ENCODE data around the gene SLC6A11. TPM values are rescaled to one million over a fixed set of nuclear protein-coding genes. Genes with fewer than 3 reads are reported as not detected.

Gene SLC6A11
- total and polyA plus RNA-seq, 2 donors (not counting 1 experiment from before 2014, with no cell fraction given): not detected

- no peaks in the 10 kb centered on the region for H4K20me1 ChIP-seq (ENCODE audit: control insufficient read depth, insufficient read depth, low read length, poor library complexity, severe bottlenecking)
- Mint-ChIP-seq H3K4me3 (no peak overlapping the region), H3K4me1 (peaks cover 10% of the 10 kb centered on the region), H3K27ac (no peak overlapping the region), H3K27me3 (peaks cover 37% of the 10 kb centered on the region), H3K9me3 (ENCODE audit: insufficient read depth) (no peaks in the 10 kb centered on the region)
- H3K4me3 ChIP-seq (ENCODE audit: control extremely low read depth in 1 of 5, extremely low read depth in 1 of 5, insufficient read depth in 1 of 5, low read depth in 2 of 5, low read length in 4 of 5): no peak overlapping the region
- H3K9me3 ChIP-seq (ENCODE audit: control extremely low read depth in 1 of 3, control insufficient read depth in 2 of 3, insufficient read depth in 1 of 3, low read length in 2 of 3): peaks cover 0 to 3% (median 0%) of the 10 kb centered on the region in 3 donors
- H3K36me3 ChIP-seq (replicated peaks in 1 of 2; ENCODE audit: control extremely low read depth in 1 of 2, control insufficient read depth in 1 of 2, extremely low read depth in 1 of 2, insufficient read depth in 2 of 2, low read length in 1 of 2): no peaks in the 10 kb centered on the region
- no peaks in the 10 kb centered on the region for H3K79me2 ChIP-seq (ENCODE audit: control insufficient read depth, insufficient read depth, low read length)
- intact Hi-C loops (cut with micrococcal nuclease): no loop called here
- no peak for ATAC-seq (ENCODE audit: low read depth)
- no peak overlapping the region for H3K27ac ChIP-seq (ENCODE audit: low read length in 2 of 2)
- CTCF ChIA-PET: no interaction called here
- no peak overlapping the region for H3K9ac ChIP-seq (ENCODE audit: low read length)
- POLR2A ChIA-PET: no interaction called here
- DNase-seq: no peak
- no peak overlapping the region for H2AFZ ChIP-seq (ENCODE audit: insufficient read depth, low read depth, low read length, poor library complexity, severe bottlenecking)
- WGBS (ENCODE audit: insufficient coverage): 90% methylated on average over 7 of the region's 9 CpGs
- H3K4me1 ChIP-seq (ENCODE audit: control insufficient read depth in 2 of 2, insufficient read depth in 2 of 2, low read length in 2 of 2): peaks cover 0 to 4% of the 10 kb centered on the region in 2 donors
- no peak overlapping the region for H3K4me2 ChIP-seq (replicated peaks; ENCODE audit: low read depth, low read length, poor library complexity, severe bottlenecking)
- peaks cover 0 to 32% (median 15%) of the 10 kb centered on the region in 4 experiments for H3K27me3 ChIP-seq (replicated peaks in 1 of 4; ENCODE audit: control extremely low read depth in 1 of 4, control insufficient read depth in 3 of 4, insufficient read depth in 4 of 4, low read length in 3 of 4)
- TF ChIP-seq EZH2 (IDR thresholded peaks at IDR 0.05; ENCODE audit: borderline replicate concordance, insufficient read depth, low read depth, low read length, poor library complexity, severe bottlenecking): no peak
- TF ChIP-seq CTCF (IDR thresholded peaks at IDR 0.05): no peak
These were observed 172.1 kb downstream of the SLC6A11 start for GRCh38 chr3:10988001-10988665.

GRCh38 chr3:10988991-10989484 is 173.0 kb downstream of the SLC6A11 start:
- Mint-ChIP-seq H3K27ac (no peak overlapping the region), H3K9me3 (ENCODE audit: insufficient read depth) (no peaks in the 10 kb centered on the region), H3K27me3 (peaks cover 36% of the 10 kb centered on the region), H3K4me3 (no peak overlapping the region), H3K4me1 (peaks cover 10% of the 10 kb centered on the region)
- Histone ChIP-seq H3K4me3 (ENCODE audit: control extremely low read depth in 1 of 5, extremely low read depth in 1 of 5, insufficient read depth in 1 of 5, low read depth in 2 of 5, low read length in 4 of 5) (no peak overlapping the region), H2AFZ (ENCODE audit: insufficient read depth, low read depth, low read length, poor library complexity, severe bottlenecking) (no peak overlapping the region), H3K9ac (ENCODE audit: low read length) (no peak overlapping the region), H3K27me3 (replicated peaks in 1 of 4; ENCODE audit: control extremely low read depth in 1 of 4, control insufficient read depth in 3 of 4, insufficient read depth in 4 of 4, low read length in 3 of 4) (peaks cover 0 to 41% (median 15%) of the 10 kb centered on the region in 4 experiments), H3K36me3 (replicated peaks in 1 of 2; ENCODE audit: control extremely low read depth in 1 of 2, control insufficient read depth in 1 of 2, extremely low read depth in 1 of 2, insufficient read depth in 2 of 2, low read length in 1 of 2) (no peaks in the 10 kb centered on the region), H4K20me1 (ENCODE audit: control insufficient read depth, insufficient read depth, low read length, poor library complexity, severe bottlenecking) (no peaks in the 10 kb centered on the region), H3K79me2 (ENCODE audit: control insufficient read depth, insufficient read depth, low read length) (no peaks in the 10 kb centered on the region), H3K9me3 (ENCODE audit: control extremely low read depth in 1 of 3, control insufficient read depth in 2 of 3, insufficient read depth in 1 of 3, low read length in 2 of 3) (peaks cover 0 to 6% (median 0%) of the 10 kb centered on the region in 3 donors), H3K4me1 (ENCODE audit: control insufficient read depth in 2 of 2, insufficient read depth in 2 of 2, low read length in 2 of 2) (peaks cover 0 to 4% of the 10 kb centered on the region in 2 donors), H3K27ac (ENCODE audit: low read length in 2 of 2) (no peak overlapping the region), H3K4me2 (replicated peaks; ENCODE audit: low read depth, low read length, poor library complexity, severe bottlenecking) (no peak overlapping the region)
- TF ChIP-seq EZH2 (IDR thresholded peaks at IDR 0.05; ENCODE audit: borderline replicate concordance, insufficient read depth, low read depth, low read length, poor library complexity, severe bottlenecking): no peak
- TF ChIP-seq CTCF (IDR thresholded peaks at IDR 0.05): no peak
- 66% methylated on average over 5 of the region's 7 CpGs for WGBS (ENCODE audit: insufficient coverage)
- POLR2A ChIA-PET: no interaction called here
- ATAC-seq (ENCODE audit: low read depth): no peak
- intact Hi-C loops (cut with micrococcal nuclease): no loop called here
- CTCF ChIA-PET: no interaction called here
- DNase-seq: no peak

Data from B cell (primary cell).